GM18517 (cell line): Measurements from ENCODE around the gene TRPM1.

ENCODE experiments used
- ATAC-seq: cut with Tn5 transposase; IDR thresholded peaks from one replicate; pipeline ENCODE4 v1.9.1; 2021; ENCODE audit warnings: mild to moderate bottlenecking, moderate library complexity; ENCODE audit not compliant: unreplicated experiment

TRPM1 gene

DNA sequence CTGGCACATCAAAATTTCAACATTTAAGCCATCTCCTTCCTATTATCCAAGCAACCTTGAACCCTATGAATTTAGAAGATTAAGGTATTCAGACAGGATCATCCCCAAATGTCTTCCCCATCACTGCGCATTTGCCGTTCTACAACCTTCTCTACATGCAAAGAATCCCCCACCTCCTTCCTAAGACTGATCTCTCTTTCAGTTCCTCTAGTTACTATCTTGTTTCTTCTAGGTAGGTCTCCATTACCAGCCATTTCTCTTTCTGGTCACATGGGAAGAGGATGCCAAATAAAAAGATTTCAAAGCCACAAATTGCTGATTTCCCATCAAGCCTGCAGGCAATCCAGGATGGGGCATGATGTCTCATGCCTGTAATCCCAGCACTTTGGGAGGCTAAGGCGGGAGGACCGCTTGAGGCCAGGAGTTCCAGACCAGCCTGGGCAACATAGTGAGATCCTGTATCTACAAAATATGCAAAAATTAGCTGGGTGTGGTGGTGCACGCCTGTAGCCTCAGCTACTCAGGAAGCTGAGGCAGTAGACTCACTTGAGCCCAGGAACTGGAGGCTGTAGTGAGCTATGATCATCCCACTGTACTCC, 80.4 kb downstream of the TRPM1 start:
- ATAC-seq = no peak

DNA sequence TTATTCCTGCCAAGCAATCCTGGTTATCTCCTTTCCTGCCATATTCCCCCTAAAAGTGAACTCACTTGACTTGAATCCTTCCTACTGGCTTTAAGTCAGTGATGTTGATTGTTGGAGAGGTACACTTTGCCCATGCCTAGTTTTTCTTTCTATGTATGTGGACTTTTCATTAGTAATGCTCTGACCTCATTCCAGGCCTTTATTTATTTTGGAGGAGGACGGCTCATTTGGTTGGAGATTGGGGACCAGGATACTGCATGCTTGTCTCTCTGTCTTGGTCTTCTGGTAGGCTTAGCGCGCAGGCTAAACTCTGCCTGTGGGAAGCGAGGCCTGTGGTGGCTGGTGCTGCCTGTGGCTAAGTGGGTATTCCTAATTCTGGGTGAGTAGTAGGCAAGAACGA, 81.0 kb downstream of the TRPM1 start:
- ATAC-seq = no peak

DNA sequence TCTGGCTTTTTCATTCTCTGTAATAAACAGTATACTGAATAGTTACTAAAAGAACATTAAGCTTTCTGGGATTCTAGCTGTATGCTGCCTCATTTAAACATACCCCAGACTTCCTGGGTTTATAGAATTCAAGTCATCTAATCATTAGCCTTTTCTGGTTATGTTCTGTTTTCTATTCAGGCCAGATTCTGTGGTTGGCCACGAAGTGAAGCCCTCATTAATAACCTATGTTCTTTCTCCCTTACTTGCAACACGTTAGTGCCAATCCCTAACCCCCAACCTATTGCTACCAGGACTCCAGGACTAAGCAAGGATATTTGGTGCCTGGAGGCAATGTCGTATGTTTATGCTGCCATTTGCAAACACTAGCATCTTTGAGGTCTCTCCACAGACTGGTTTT, 81.5 kb downstream of the TRPM1 start:
- no peak for ATAC-seq

DNA sequence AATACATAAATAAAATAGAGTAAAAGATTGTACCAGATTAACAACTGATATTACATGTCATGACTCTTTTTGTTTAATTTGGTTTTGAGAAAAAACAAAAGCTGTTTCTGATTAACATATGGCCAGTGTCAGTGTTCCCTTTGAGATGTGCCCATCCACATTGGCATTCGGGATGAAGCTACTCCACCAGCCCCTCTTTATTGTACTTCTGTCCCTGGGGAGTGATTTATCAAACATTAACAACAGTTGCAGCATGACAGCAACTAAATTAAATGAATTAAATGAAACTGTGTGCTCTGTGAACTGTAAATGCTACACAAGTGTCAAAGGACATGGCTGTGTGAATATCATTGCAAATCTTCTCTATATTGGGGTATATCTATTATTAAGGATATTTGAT, 84.2 kb downstream of the TRPM1 start:
- ATAC-seq = no peak

DNA sequence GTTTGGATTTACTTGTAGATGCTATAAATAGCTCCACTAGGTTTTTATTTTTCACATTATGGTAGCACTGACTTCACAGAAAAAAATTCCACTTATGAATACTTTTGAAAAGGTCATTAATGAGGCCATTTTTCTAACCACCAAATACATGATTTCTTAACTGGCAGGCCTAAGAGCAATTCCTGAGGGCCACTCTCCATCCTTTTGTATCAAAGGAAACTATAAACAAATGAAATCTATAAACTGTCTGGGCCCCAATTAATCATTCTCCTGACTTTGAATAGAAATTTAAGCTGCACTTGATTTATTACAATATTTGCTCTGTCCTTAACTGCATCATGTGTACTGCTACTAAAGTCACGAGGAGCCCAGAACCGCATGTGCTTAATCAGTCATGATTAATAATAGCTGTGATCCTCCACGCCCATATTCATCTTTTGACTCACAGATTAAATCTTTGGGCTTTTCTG, 85.0 kb downstream of the TRPM1 start:
- no peak for ATAC-seq

DNA sequence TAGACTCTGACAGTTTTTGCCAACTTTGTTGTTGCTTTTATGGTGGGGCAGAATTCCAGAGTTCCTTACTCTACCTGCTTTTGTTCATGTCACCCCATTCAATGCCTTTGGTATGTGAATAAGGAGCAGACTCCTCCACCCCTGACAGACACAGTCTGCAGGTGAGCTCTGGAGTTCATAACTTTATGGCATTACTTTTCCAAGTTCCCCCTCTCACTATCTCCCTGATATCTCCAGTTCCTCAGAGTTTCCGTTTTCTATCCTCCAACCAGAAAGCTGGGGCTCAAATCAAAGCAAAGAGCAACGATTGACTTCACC, 87.0 kb downstream of the TRPM1 start:
- no peak for ATAC-seq

DNA sequence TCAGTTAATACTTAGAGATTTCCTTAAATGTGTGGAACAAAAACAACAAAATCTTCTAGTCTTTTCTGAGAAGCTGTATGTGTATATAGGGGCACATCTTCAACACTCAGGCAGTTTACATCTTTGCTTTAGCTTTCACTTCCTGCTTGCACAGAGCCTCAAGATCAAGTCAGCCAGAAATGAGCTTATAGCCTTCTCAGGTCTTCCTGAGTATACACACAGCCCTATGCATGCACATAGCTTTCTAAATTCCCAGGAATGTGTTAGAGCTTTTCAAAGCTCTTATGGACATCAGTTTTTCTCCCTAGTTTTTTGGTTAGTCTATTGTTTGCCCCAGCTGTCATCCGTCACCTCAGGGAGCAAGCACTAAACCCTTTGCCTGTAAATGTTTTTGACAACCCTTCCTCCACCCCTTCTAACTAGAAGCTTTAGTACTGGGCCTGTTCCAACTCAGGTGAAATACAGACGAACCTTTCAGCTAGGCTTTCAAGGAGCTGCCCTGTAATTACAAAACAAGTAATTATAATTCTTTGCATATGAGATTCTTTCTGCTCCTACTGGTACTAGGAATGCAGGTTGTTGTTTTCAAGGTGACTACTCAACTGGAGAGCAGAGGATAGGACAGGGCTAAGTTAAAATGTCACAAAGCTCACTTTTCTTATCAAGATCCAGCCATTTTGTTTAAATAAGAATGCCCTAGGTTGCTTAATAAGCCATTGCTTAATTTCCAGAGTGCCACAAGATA, 87.5 kb downstream of the TRPM1 start:
- peak; percentile 77 for ATAC-seq

DNA sequence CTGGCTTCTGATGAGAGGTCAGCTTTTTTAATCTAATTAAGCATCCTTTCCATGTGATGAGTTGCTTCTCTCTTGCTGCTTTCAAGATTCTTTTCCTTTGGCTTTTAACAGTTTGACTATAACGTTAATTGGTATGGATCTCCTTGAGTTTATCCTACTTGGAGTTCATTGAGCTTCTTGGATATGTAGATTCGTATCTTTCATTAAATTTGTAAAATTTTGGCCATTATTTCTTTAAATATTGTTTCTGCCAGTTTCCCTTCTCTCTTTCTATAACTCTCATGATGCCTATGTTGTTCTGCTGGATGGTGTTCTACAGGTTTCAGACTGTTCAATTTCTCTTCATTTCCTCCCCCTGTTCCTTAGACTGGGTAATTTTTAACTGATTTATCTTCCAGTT, 89.1 kb downstream of the TRPM1 start:
- no peak for ATAC-seq

DNA sequence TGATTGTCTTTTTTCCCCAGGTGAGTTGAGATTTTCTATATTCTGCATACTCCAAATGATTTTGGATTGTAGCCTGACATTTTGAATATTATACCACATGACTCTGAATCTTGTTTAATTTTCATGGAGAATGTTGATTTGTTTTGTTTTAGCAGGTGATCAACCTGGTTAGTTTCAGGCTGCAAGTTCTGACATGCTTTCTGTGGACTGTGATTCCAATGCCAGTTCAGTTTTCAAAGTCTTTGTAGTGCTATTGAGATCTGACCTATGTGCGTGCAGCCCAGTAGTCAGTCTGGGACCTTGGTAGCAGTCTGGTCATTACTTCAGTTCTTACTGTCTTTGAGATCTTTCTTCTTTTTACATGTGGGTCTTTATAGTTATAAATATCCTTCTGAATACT, 91.5 kb downstream of the TRPM1 start:
- ATAC-seq = no peak

DNA sequence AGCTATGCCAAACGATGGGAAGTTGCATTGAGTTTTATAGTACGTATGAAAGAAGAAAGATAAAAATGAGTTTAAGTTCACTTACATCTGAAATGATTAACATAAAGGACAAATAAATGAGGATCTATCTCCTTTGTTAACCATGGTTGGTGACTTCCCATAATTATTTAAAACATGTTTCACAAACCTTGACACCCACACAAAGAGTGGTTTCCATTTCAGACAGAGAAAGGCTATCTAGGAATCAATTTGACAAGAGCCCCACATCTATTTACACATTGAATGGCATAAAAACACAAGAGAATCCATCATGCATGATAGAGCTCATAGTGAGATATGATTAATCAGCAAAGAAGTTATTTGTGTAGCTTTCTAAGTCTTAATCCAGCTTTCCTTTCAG, 95.9 kb downstream of the TRPM1 start:
- ATAC-seq = no peak

DNA sequence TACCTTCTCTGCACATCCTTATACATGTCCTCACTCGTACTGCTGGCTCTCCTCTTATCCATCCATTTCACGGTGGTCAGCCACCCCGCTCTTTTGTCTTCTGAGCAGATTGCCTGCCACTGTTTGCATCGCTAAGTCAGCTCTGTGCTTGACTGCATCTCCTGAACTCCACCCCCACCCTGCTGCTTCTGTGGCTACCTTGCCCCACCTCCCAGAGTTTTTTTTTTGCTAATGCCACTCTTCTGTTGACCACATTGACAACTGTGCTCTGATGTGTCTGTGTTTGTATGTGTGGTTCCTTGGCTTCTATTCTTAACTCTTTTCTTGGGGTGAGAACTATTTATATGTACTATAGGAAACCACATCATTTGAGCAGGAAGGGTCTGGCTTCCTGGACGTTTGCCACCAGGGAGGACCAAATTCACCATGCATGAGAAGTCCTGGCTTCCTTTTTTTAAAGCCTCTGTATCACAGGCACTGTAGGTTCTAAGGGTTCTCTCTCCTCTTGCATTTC, 97.2 kb downstream of the TRPM1 start:
- ATAC-seq = peak; percentile 86

DNA sequence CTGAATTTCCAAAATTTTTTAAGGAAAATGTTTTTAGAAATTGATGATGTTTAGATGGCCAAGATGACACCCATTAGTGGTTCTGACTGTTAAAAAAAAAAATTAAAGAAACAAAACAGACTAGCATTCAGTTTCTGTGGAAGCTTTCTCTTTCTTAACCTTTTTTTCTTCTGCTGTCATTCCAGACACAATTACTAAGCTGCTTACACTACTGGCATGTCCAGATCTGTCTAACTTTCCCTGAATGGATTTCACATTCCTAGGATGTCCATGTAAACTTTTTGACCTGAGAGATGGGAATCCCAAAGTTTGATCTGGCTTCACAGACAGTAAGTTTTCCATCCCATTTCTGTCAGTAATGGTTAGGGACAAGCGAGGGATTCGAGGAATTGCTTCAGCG, 99.8 kb downstream of the TRPM1 start:
- no peak for ATAC-seq

DNA sequence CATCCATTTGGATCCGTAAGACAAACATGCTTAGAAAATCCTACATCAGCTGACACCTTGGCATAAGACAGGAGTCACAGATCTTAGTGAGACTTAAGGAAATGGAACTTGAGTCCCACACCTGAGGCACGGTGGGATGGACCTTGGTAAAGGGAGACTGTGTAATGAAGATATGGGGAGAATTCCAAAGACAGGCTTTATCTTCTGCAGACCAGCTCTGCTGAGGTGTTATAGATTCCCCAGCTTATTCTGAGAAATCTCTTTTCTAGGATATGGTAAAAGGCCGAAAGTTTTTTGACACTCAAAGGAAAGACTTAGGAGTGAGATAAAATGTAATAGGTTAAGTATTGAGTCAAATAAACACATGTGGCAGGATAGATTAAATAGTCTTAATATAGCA, 101.8 kb downstream of the TRPM1 start:
- no peak for ATAC-seq

DNA sequence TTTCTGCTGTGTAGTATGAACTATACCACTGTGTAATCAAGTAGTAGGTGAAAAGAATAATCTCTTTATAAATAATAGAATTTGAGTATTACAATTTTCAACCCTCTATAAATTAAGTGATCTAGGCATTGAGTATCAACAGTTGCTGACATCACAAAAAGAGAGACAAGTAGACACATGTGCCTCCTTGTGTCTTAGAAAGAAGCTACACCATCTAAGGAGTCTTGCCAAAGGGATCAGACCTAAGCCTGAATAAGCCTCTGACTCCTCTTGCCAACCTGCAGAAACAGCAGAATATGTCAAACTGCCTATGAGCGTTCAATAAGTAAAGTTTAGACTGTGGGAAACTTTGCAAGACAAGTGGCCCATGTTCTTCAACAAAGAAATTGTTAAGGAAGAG, 104.3 kb downstream of the TRPM1 start:
- ATAC-seq = no peak

DNA sequence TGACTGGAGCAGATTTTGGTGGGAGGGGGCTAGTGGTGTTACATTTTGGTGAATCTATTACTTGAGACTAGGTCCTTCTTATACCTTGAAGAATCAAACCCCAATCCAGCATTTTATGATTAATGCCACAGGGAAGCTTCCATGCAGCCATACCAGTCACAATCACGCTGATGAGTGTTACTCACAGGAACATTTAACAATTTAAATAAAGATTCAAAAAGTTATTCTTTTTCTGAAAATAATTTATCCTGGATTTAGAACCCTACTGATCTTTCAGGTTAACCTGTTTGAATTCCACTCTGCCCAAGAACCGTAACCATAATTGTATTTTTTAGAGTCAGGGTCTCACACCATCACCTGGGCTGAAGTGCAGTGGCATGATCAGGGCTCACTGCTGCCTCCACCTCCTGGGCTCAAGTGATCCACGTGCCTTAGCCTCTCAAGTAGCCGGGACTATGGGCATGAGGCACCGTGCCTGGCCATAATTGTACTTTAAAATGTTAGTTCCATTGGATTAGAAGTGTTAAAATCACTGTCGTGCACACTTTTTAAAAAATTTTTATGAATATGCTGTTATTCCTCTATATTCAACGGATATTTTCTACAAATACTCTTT, 109.2 kb downstream of the TRPM1 start:
- no peak for ATAC-seq

DNA sequence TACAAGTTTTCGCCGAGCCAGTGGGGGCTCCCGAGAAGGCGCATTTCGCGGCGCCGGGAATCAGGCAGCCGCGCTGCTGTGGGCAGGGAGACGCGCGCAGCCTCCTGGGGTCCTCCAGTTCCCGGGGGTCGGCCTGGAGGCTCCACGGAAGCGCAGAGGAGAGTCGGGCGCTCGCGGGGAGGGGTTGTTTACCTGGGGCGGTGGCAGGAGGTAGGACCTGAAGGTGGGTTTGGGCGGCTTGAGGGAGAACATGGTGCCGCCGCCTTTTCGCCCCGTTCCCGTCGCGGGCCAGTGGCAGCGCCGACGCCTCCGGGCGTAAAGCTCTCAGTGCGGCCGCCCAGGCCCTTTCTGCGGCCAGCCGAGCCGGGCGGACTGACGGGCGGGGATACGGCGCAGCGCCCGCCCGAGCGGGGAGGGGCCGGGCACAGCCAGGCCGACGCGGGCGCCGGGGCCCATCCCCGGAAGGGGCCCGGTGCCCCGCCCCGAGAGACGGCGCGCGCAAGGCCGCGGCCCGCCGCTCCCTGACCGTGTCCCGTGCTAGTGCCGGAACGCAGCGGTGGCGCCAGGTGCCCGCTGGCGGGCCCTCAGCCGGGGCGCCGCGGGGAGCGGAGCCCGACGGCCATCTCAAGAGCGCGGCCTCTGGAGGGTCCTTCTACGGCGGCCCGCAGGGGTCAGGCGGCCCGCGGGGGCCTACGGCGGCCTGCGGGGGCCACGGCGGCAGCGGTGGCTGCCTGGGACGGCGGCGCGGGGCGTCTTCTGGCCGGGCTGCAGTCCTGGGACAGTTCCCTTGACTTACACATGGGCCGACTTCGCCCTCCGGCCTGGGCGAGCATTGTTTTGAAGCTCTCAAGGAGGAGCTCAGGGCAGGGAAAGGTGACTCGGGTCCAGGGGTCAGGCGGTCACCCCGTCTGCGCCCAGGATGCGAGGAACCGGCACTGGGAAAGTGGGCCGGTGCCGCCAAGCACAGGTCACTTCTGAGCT, 110.0 kb downstream of the TRPM1 start, which contains the start of gene MTMR10:
MTMR10 (minus strand) TSS at position 374 of the 981 bp plus-strand sequence; CDS start at position 252, 122 bp downstream.
- ATAC-seq = peak; percentile 79

DNA sequence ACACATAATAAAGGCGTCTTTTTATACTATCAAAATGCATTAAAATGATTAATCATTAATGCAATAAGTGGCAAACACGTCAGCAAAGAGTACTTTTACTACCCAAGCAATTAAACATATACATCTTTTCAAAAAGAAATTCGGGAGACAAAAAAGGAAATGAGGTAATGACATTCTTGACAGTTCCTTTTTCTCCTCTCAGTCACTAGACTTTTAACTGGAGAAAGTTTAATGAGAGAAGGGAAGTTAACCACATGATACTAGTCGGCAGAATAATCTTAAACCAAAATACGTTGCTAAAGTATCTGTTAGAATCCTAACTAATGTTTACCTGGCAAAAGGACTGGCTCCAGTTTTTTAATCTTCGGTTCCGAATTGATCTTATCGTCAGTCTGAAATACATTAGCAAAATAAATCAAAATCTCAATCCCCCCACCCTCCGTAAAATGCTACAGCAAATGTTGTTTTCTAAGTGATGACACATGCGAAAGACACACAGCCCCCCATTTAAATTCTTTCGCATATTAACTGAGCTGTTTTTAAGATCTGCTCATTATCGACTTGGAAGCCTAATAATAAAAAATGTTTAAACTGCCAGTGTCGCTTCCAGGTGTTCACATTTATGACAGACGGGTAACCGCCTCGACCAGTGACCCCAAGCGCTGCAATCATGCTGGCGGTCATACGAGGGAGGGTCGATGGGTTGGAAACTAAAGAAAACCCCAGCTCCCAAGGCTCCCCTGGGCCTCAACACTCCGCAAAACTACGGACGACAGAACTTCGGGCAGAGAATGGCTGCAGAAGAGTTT, 110.9 kb downstream of the TRPM1 start:
- ATAC-seq = no peak

DNA sequence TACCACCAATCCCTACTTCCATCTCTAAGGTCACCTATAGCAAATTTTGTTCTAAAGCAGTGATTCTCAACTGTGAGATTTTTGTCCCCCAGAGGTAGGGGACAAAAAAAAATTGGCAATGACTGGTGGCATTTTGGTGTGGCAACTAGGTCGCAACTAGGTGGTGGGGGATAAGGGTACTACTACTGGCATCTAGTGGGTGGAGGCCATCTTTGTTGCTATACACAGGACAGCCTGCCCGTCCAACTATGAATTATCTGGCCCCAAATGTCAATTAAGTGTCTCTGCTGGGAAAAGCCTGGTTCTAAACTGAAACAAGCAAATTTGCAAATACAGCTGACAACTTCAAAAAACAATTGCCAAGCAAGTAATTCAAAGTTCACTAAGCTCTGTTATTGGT, 111.5 kb downstream of the TRPM1 start:
- ATAC-seq = no peak

DNA sequence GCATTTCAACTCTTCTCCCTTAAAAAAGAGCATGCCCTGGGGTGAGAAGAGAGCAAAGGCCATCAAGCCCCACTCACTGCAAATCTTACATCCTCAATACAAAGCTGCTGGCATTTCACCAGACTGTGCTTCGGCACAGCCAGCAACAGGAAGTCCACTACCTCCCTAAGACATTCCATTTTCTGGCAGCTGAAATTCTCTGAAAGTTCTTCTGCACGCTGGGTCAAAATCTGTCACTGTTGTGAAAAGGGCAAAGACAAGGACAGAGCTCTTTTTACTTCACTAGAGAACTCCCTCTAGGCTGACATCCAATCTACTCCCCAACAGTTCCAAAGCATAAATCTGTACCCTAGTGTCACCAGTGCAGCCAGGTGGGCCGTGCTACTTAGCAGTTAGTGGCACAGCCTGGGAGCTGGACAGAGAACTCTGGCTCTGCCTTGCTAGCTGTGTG, 116.4 kb downstream of the TRPM1 start:
- no peak for ATAC-seq

DNA sequence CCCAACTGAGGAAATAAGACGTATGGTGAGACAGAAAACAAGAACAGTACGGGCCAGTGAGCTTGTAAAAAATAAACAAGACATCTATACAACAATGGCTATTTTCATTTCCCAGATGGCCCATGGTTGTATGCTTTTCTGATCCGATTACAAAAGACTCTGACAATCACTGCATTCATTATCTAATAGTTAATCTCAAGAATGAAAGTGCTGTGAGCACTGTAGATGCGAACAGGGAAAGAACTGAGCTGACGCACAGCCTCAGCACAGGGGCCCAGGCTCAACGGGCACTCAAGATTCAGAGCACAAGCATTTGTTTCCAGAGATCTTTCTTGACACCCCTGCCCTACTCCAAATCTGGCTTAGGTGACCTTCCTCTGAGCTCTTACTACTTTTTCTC, 117.0 kb downstream of the TRPM1 start:
- no peak for ATAC-seq
